Left forelimb (tissue), 1 donor: ENCODE results near the gene ROR2.
"Not testable (repeated sequence)": the region's sequence is repeated elsewhere in the genome, so short reads cannot be mapped to it uniquely, and the experiment has no call there.

Experiments
- DNase-seq: peaks from one replicate; pipeline ENCODE4 v3.0.0-alpha.2; 2018; ENCODE audit warnings: low spot score

ROR2 gene

GRCh38 chr9:91564081-91564670 lies 385.9 kb downstream of the ROR2 start:
- DNase-seq = no peak

GRCh38 chr9:91562416-91562815 lies 387.6 kb downstream of the ROR2 start:
- DNase-seq = no peak

- DNase-seq = no peak
Observed at GRCh38 chr9:91560301-91560700, 389.7 kb downstream of the ROR2 start.

- no peak for DNase-seq
Observed at GRCh38 chr9:91558879-91559278, 391.1 kb downstream of the ROR2 start.

GRCh38 chr9:91558395-91558794 lies 391.6 kb downstream of the ROR2 start:
- DNase-seq = no peak

GRCh38 chr9:91557327-91557726 lies 392.7 kb downstream of the ROR2 start:
- DNase-seq = no peak

- no peak for DNase-seq
Observed at GRCh38 chr9:91555132-91555531, 394.9 kb downstream of the ROR2 start.

GRCh38 chr9:91549177-91549576 lies 400.9 kb downstream of the ROR2 start:
- DNase-seq = no peak

GRCh38 chr9:91547081-91547480 lies 402.9 kb downstream of the ROR2 start:
- DNase-seq = no peak

GRCh38 chr9:91546574-91546973 lies 403.5 kb downstream of the ROR2 start:
- no peak for DNase-seq

- no peak for DNase-seq
Observed at GRCh38 chr9:91541734-91542133, 408.3 kb downstream of the ROR2 start.

GRCh38 chr9:91540506-91540905 lies 409.5 kb downstream of the ROR2 start:
- DNase-seq = not testable (repeated sequence)

GRCh38 chr9:91536211-91536691 lies 413.8 kb downstream of the ROR2 start:
- no peak for DNase-seq

GRCh38 chr9:91534374-91534773 lies 415.7 kb downstream of the ROR2 start:
- DNase-seq = no peak

- DNase-seq = no peak
Observed at GRCh38 chr9:91533382-91533781, 416.6 kb downstream of the ROR2 start.

- DNase-seq = no peak
Observed at GRCh38 chr9:91532325-91532724, 417.7 kb downstream of the ROR2 start.

GRCh38 chr9:91530829-91531228 lies 419.2 kb downstream of the ROR2 start:
- no peak for DNase-seq

- DNase-seq = no peak
Observed at GRCh38 chr9:91522481-91522880, 427.5 kb downstream of the ROR2 start.

- no peak for DNase-seq
Observed at GRCh38 chr9:91519520-91520277, 430.3 kb downstream of the ROR2 start.

- no peak for DNase-seq
Observed at GRCh38 chr9:91518462-91518861, 431.6 kb downstream of the ROR2 start.

GRCh38 chr9:91517801-91518200 lies 432.2 kb downstream of the ROR2 start:
- no peak for DNase-seq

- DNase-seq = not testable (repeated sequence)
Observed at GRCh38 chr9:91517332-91517731, 432.7 kb downstream of the ROR2 start.

- DNase-seq = no peak
Observed at GRCh38 chr9:91516777-91517176, 433.3 kb downstream of the ROR2 start.

- no peak for DNase-seq
Observed at GRCh38 chr9:91516081-91516480, 433.9 kb downstream of the ROR2 start.
